HepG2 (cell line): ENCODE data around the gene AGTRAP.

ENCODE experiments used
- CEBPB ChIP-seq: IDR thresholded peaks from 2 replicates; pipeline ENCODE4 v1.6.1; 2011; ENCODE audit warnings: low read depth, low read length, improper control_type of control experiment, borderline replicate concordance
- JUN ChIP-seq: sonication (generic); formaldehyde crosslinking; IDR thresholded peaks from 2 replicates; pipeline ENCODE4 v1.4.0; 2020; ENCODE audit warnings: mild to moderate bottlenecking, missing genetic modification reagents
- MXD1 ChIP-seq: sonication (generic); formaldehyde crosslinking; IDR thresholded peaks from 2 replicates; pipeline ENCODE4 v1.4.0; 2020; ENCODE audit warnings: mild to moderate bottlenecking, missing genetic modification reagents
- MXI1 ChIP-seq: IDR thresholded peaks from 3 replicates; pipeline ENCODE4 v1.6.1; 2012; ENCODE audit warnings: low read depth, low read length, inconsistent platforms, borderline replicate concordance
- NPAS2 ChIP-seq: sonication (generic); formaldehyde crosslinking; IDR thresholded peaks from 2 replicates; pipeline ENCODE4 v1.8.0; 2022; ENCODE audit warnings: mild to moderate bottlenecking, missing genetic modification reagents, borderline replicate concordance
- POLR2A ChIP-seq, 2 experiments: IDR thresholded peaks; 2 replicates each; pipeline ENCODE4 v1.6.1; 2011; ENCODE audit warnings: low read depth in 2 of 2, low read length in 2 of 2, mild to moderate bottlenecking in 1 of 2, moderate library complexity in 1 of 2; ENCODE audit not compliant: insufficient read depth in 1 of 2
- TAF1 ChIP-seq: sonication (generic); formaldehyde crosslinking; IDR thresholded peaks from 2 replicates; pipeline ENCODE4 v1.4.0; 2020; ENCODE audit warnings: missing genetic modification reagents
- ZBTB37 ChIP-seq: sonication (generic); formaldehyde crosslinking; IDR thresholded peaks from 2 replicates; pipeline ENCODE4 v1.4.0; 2020; ENCODE audit warnings: mild to moderate bottlenecking, missing genetic modification reagents
- ZNF569 ChIP-seq: sonication (generic); formaldehyde crosslinking; IDR thresholded peaks from 2 replicates; pipeline ENCODE4 v1.5.0; 2020; ENCODE audit warnings: mild to moderate bottlenecking, missing genetic modification reagents, moderate library complexity, borderline replicate concordance

GRCh38 chr1:11796036-11796828 lies 60.3 kb downstream of the AGTRAP start:
- TF ChIP-seq ZBTB37 (CRISPR knock-in tag) (no peak), CEBPB (peak; percentile 32; the same call in 1 of the 2 replicates), TAF1 (CRISPR knock-in tag) (no peak), ZNF569 (CRISPR knock-in tag) (no peak), MXD1 (CRISPR knock-in tag) (no peak), POLR2A (IDR thresholded peaks at IDR 0.05; ENCODE audit: insufficient read depth in 1 of 2, low read depth in 2 of 2, low read length in 2 of 2) (no peak), JUN (CRISPR knock-in tag) (no peak), MXI1 (no peak), NPAS2 (CRISPR knock-in tag) (no peak)
